HepG2 (cell line): ENCODE measurements around the gene NOTUM. TPM values are rescaled to one million over a fixed set of nuclear protein-coding genes. Genes with fewer than 3 reads are reported as not detected.
A peak's percentile ranks its signal among the peaks of the same experiment; 100 is the strongest.

Experiments
- ATAC-seq: fragments of 200-7000 bp; cut with Tn5 transposase; 3 replicates; pipeline ENCODE4 v1.9.1; 2020; ENCODE audit warnings: mild to moderate bottlenecking, moderate library complexity
- BruUV-seq: library from RNA; stranded (reverse); fragments of 400-500 nt; replicated peaks from 2 replicates; lab custom pipeline; 2021; lab: Mats Ljungman, UMichigan
- CTCF ChIA-PET: fragments of 300-600 bp; formaldehyde crosslinking; extraction: SDS; loops from one replicate; lab custom pipeline; 2021; ENCODE audit warnings: low total read pairs, inconsistent platforms, low intra/inter-chr PET ratio; lab: Yijun Ruan, JAX
- POLR2A ChIA-PET: fragments of 350-600 bp; sonication (Branson Sonifier 250); formaldehyde crosslinking; loops from one replicate; lab custom pipeline; 2020; ENCODE audit warnings: antibody characterized with exemption, inconsistent platforms; lab: Yijun Ruan, JAX
- DNase-seq: peaks from one replicate; pipeline ENCODE4 v3.0.0-alpha.2; 2015; ENCODE audit warnings: low spot score
- FAIRE-seq: peaks from 3 replicates; lab custom pipeline; 2011; peaks lifted over from hg19 to GRCh38; lab: Jason Lieb, UNC
- H2AFZ ChIP-seq: one replicate; pipeline ENCODE4 v1.6.1; 2011; ENCODE audit warnings: low read length, inconsistent platforms
- H3K27ac ChIP-seq: fragments of 300-600 bp; 3 replicates; pipeline ENCODE4 v1.8.0; 2011; ENCODE audit warnings: mixed run types, mild to moderate bottlenecking, mixed read lengths, low read length, inconsistent platforms; ENCODE audit not compliant: insufficient read depth; ENCODE audit errors: extremely low read length
- H3K27me3 ChIP-seq, 2 experiments: fragments of 200-600 bp in 1 of 2; 2 replicates in 1 of 2; 3 replicates in 1 of 2; pipeline versions ENCODE4 v1.6.0 to v1.8.0; 2011; ENCODE audit warnings: low read length in 2 of 2, mild to moderate bottlenecking in 2 of 2, moderate library complexity in 2 of 2, inconsistent platforms in 1 of 2; ENCODE audit not compliant: insufficient read depth in 2 of 2, control insufficient read depth in 1 of 2
- H3K36me3 ChIP-seq, 2 experiments: fragments of 200-600 bp in 1 of 2; replicated peaks in 1 of 2; 2 replicates in 1 of 2; 3 replicates in 1 of 2; pipeline versions ENCODE4 v1.5.1 to v1.8.0; 2011; ENCODE audit warnings: low read length in 2 of 2, inconsistent platforms in 1 of 2; ENCODE audit not compliant: insufficient read depth in 2 of 2, control insufficient read depth in 1 of 2
- H3K4me1 ChIP-seq: 2 replicates; pipeline ENCODE4 v1.5.1; 2012; ENCODE audit warnings: low read length, inconsistent platforms; ENCODE audit not compliant: insufficient read depth
- H3K4me2 ChIP-seq: 2 replicates; pipeline ENCODE4 v1.6.0; 2011; ENCODE audit warnings: low read depth, low read length, inconsistent platforms
- H3K4me3 ChIP-seq, 3 experiments: fragments of 200-600 bp in 1 of 3; sonication (generic), shearing (Covaris generic) in 1 of 3; replicated peaks in 1 of 3; 2 replicates each; pipeline ENCODE4 v1.5.1; 2011 to 2016; ENCODE audit warnings: low read length in 3 of 3, inconsistent platforms in 2 of 3, low read depth in 2 of 3, mild to moderate bottlenecking in 2 of 3, control low read depth in 1 of 3, mixed read lengths in 1 of 3; ENCODE audit not compliant: insufficient read depth in 1 of 3
- H3K79me2 ChIP-seq: one replicate; pipeline ENCODE4 v1.6.1; 2011; ENCODE audit warnings: low read length, inconsistent platforms; ENCODE audit not compliant: insufficient read depth
- H3K9ac ChIP-seq: 2 replicates; pipeline ENCODE4 v1.6.0; 2011; ENCODE audit warnings: mild to moderate bottlenecking, low read depth, low read length, inconsistent platforms; ENCODE audit not compliant: insufficient read depth
- H3K9me3 ChIP-seq: 2 replicates; pipeline ENCODE4 v1.5.1; 2012; ENCODE audit warnings: mild to moderate bottlenecking, low read length
- H4K20me1 ChIP-seq: 2 replicates; pipeline ENCODE4 v1.6.0; 2011; ENCODE audit warnings: inconsistent platforms, mild to moderate bottlenecking, low read length, moderate library complexity; ENCODE audit not compliant: insufficient read depth
- ARNT ChIP-seq: fragments of 450-650 bp; IDR thresholded peaks from 2 replicates; pipeline ENCODE4 v1.6.1; 2017
- BRD4 ChIP-seq: sonication (generic); formaldehyde crosslinking; IDR thresholded peaks from 2 replicates; pipeline ENCODE4 v1.4.0; 2020; ENCODE audit warnings: missing genetic modification reagents
- HNRNPL ChIP-seq: fragments of 200-400 bp; formaldehyde crosslinking; IDR thresholded peaks from 2 replicates; pipeline ENCODE4 v1.6.1; 2017; ENCODE audit warnings: mild to moderate bottlenecking, low read depth, low read length
- IRX3 ChIP-seq: sonication (generic); formaldehyde crosslinking; IDR thresholded peaks from 2 replicates; pipeline ENCODE4 v1.8.1; 2023; ENCODE audit warnings: mild to moderate bottlenecking, low read depth, missing genetic modification reagents, borderline replicate concordance
- PATZ1 ChIP-seq: sonication (generic); formaldehyde crosslinking; IDR thresholded peaks from 2 replicates; pipeline ENCODE4 v1.4.0; 2020; ENCODE audit warnings: missing genetic modification reagents
- PITX1 ChIP-seq: sonication (generic); formaldehyde crosslinking; IDR thresholded peaks from 2 replicates; pipeline ENCODE4 v1.5.1; 2020; ENCODE audit warnings: mild to moderate bottlenecking, missing genetic modification reagents
- POLR2G ChIP-seq: fragments of 200-400 bp; formaldehyde crosslinking; IDR thresholded peaks from 2 replicates; pipeline ENCODE4 v1.6.1; 2018; ENCODE audit warnings: mild to moderate bottlenecking, low read depth, low read length, moderate library complexity
- RBM22 ChIP-seq: fragments of 200-400 bp; formaldehyde crosslinking; optimal IDR thresholded peaks from 2 replicates; pipeline ENCODE3; 2017; ENCODE audit warnings: mild to moderate bottlenecking, low read length, moderate library complexity
- RFX1 ChIP-seq: fragments of 450-650 bp; IDR thresholded peaks from 2 replicates; pipeline ENCODE4 v1.6.1; 2017
- TFDP1 ChIP-seq: IDR thresholded peaks from 2 replicates; pipeline ENCODE4 v1.6.1; 2016; ENCODE audit warnings: missing compliant biosample characterization, missing genetic modification reagents, borderline replicate concordance
- YY1 ChIP-seq: IDR thresholded peaks from 2 replicates; pipeline ENCODE4 v1.6.1; 2011; ENCODE audit warnings: low read length, low read depth, moderate library complexity, mild to moderate bottlenecking; ENCODE audit not compliant: insufficient read depth, insufficient replicate concordance
- ZNF33A ChIP-seq: sonication (generic); formaldehyde crosslinking; IDR thresholded peaks from 2 replicates; pipeline ENCODE4 v1.5.1; 2020; ENCODE audit warnings: missing genetic modification reagents, mild to moderate bottlenecking, moderate library complexity, borderline replicate concordance
- ZNF510 ChIP-seq: sonication (generic); formaldehyde crosslinking; IDR thresholded peaks from 2 replicates; pipeline ENCODE4 v1.4.0; 2020; ENCODE audit warnings: low read depth, mild to moderate bottlenecking, missing genetic modification reagents
- ZNF691 ChIP-seq: sonication (generic); formaldehyde crosslinking; IDR thresholded peaks from 2 replicates; pipeline ENCODE4 v1.4.0; 2020; ENCODE audit warnings: missing genetic modification reagents, low read depth, mild to moderate bottlenecking, borderline replicate concordance
- WGBS: methylation state at CpG from one replicate; pipeline ENCODE4 v1.1.6; 2017; ENCODE audit warnings: low lambda C conversion rate; 5-methylcytosine and 5-hydroxymethylcytosine counted together
- in situ Hi-C: cut with HindIII; loops from 2 replicates; pipeline ENCODE4 v1.10.0; 2017; ENCODE audit warnings: low pct_unique_long_range_greater_than_20kb; ENCODE audit not compliant: extremely low pct_ligation_motif_present
- intact Hi-C: fragments of 100-400 bp; cut with micrococcal nuclease; formaldehyde crosslinking; loops from one replicate; pipeline ENCODE4 v1.10.0; 2022; ENCODE audit not compliant: unreplicated experiment
- polyA plus RNA-seq, 8 experiments: library from polyadenylated mRNA; depleted of rRNA in 3 of 8; stranded (reverse) in 7 of 8; unstranded in 1 of 8; fragments of >200 nt; fragmentation: Illumina TruSeq in 4 of 8; extraction: Trizol in 4 of 8; gene quantifications; 2 replicates each; pipeline versions ENCODE4 v1.2.1 to v1.2.3, GENCODE V29; 2011 to 2016; ENCODE audit warnings: low read depth in 4 of 8, missing spikeins in 1 of 8, mixed read lengths in 1 of 8; ENCODE audit not compliant: insufficient read depth in 1 of 8
- total RNA-seq, 5 experiments: library from RNA; depleted of rRNA; stranded (reverse); fragments of >200 nt; fragmentation: Illumina TruSeq; extraction: Trizol; gene quantifications; 2 replicates each; pipeline ENCODE4 v1.2.3, GENCODE V29; 2016; ENCODE audit warnings: low read depth in 1 of 5

Gene NOTUM
- total and polyA plus RNA-seq, 2 of the 13 experiments (the other 11 are each of a cell fraction or from before 2014, with no cell fraction given): 150 to 160 TPM

GRCh38 chr17:81921996-81922565, 38.9 kb downstream of the NOTUM start:
- no peak overlapping the region for H2AFZ ChIP-seq
- TF ChIP-seq IRX3 (CRISPR knock-in tag) (no peak), BRD4 (CRISPR knock-in tag) (0 out of 2 replicates have a peak, but pooled peaks have one; percentile 26), HNRNPL (0 out of 2 replicates have a peak, but pooled peaks have one; percentile 1), RBM22 (peak; percentile 43)
- TF ChIP-seq, all 625 proteins: peak for 3
- peaks cover 74% of the 10 kb centered on the region for H3K79me2 ChIP-seq
- peaks cover 28% of the 10 kb centered on the region for H4K20me1 ChIP-seq
- H3K27ac ChIP-seq: no peak overlapping the region
- H3K4me2 ChIP-seq: no peak overlapping the region
- 97% methylated on average over 22 of the region's 23 CpGs for WGBS
- DNase-seq: no peak
- H3K9me3 ChIP-seq: no peaks in the 10 kb centered on the region
- no TSS peak for BruUV-seq
- ChIA-PET CTCF (no interaction called here), POLR2A (interaction anchor here (1.1 kb wide), 1 partner anchor 101 kb away, joined by 3 read pairs; the partner anchor contains the start of gene LRRC45)
- H3K9ac ChIP-seq: no peak overlapping the region
- intact Hi-C loops: no loop called here
- peaks cover 21 to 29% of the 10 kb centered on the region in 2 experiments for H3K36me3 ChIP-seq
- no peak overlapping the region for H3K4me3 ChIP-seq
- no peaks in the 10 kb centered on the region for H3K27me3 ChIP-seq
- no peak for ATAC-seq
- in situ Hi-C loops: no loop called here
- FAIRE-seq: no peak
- peaks cover 44% of the 10 kb centered on the region for H3K4me1 ChIP-seq

GRCh38 chr17:81921537-81921862, 39.5 kb downstream of the NOTUM start:
- H3K4me1 ChIP-seq: peaks cover 50% of the 10 kb centered on the region
- in situ Hi-C loops: no loop called here
- TF ChIP-seq PITX1 (CRISPR knock-in tag): no peak
- no peak for TF ChIP-seq PATZ1 (CRISPR knock-in tag)
- no peak for TF ChIP-seq ARNT
- TF ChIP-seq ZNF510: no peak
- TF ChIP-seq POLR2G: no peak
- no peak for TF ChIP-seq TFDP1 (CRISPR knock-in tag)
- TF ChIP-seq ZNF691 (CRISPR knock-in tag): no peak
- no peak for TF ChIP-seq YY1
- no peak for TF ChIP-seq RFX1
- TF ChIP-seq ZNF33A (CRISPR knock-in tag): no peak

More at GRCh38 chr17:81921537-81921862, 39.5 kb downstream of the NOTUM start:
- H4K20me1 ChIP-seq: peaks cover 28% of the 10 kb centered on the region
- H3K9ac ChIP-seq: no peak overlapping the region
- no peak overlapping the region for H2AFZ ChIP-seq
- POLR2A ChIA-PET: interaction anchor here (1.3 kb wide), 1 partner anchor 101 kb away, joined by 3 read pairs; the partner anchor contains the start of gene CENPX
- peaks cover 74% of the 10 kb centered on the region for H3K79me2 ChIP-seq
- H3K9me3 ChIP-seq: no peaks in the 10 kb centered on the region
- ATAC-seq (no peak), FAIRE-seq (no peak), DNase-seq (no peak)
- no peaks in the 10 kb centered on the region for H3K27me3 ChIP-seq
- TSS peak; percentile 9 for BruUV-seq
- no peak overlapping the region for H3K4me3 ChIP-seq
- no peak overlapping the region for H3K4me2 ChIP-seq
- CTCF ChIA-PET: no interaction called here
- H3K27ac ChIP-seq: no peak overlapping the region
- intact Hi-C loops: no loop called here
- peaks cover 21 to 29% of the 10 kb centered on the region in 2 experiments for H3K36me3 ChIP-seq
- WGBS: 96% methylated on average over 3 of the region's 3 CpGs
